GM12873 (cell line): ENCODE measurements around the gene DGKI.

Experiments used
- CTCF ChIP-seq: IDR thresholded peaks from 2 replicates; pipeline ENCODE4 v1.5.1; 2012; ENCODE audit warnings: low read depth, mild to moderate bottlenecking, moderate library complexity, low read length, control low read depth; ENCODE audit not compliant: insufficient read depth; ENCODE audit errors: missing control alignments

Gene DGKI

GRCh38 chr7:137642031-137642430 is 204.7 kb downstream of the DGKI start:
- no peak for TF ChIP-seq CTCF

GRCh38 chr7:137636376-137636775 is 210.4 kb downstream of the DGKI start:
- no peak for TF ChIP-seq CTCF

- TF ChIP-seq CTCF, result no peak
Observed at GRCh38 chr7:137635874-137636273, 210.9 kb downstream of the DGKI start.

- no peak for TF ChIP-seq CTCF
Observed at GRCh38 chr7:137635132-137635531, 211.6 kb downstream of the DGKI start.

- no peak for TF ChIP-seq CTCF
Observed at GRCh38 chr7:137634356-137634755, 212.4 kb downstream of the DGKI start.

- TF ChIP-seq CTCF, result no peak
Observed at GRCh38 chr7:137633133-137633532, 213.6 kb downstream of the DGKI start.

GRCh38 chr7:137628216-137628615 is 218.6 kb downstream of the DGKI start:
- no peak for TF ChIP-seq CTCF
